C4-2B (cell line): Measurements from ENCODE around the gene KLHL26.

Experiments used
- CTCF ChIP-seq: fragments of 450-650 bp; conservative IDR thresholded peaks from 2 replicates; pipeline ENCODE4 v1.5.1; 2017; ENCODE audit warnings: mild to moderate bottlenecking
- ZFX ChIP-seq: fragments of 450-650 bp; IDR thresholded peaks from 2 replicates; pipeline ENCODE4 v1.6.1; 2017

GRCh38 chr19:18629166-18630088 lies 7.4 kb upstream of the KLHL26 start:
- TF ChIP-seq CTCF = no peak
- no peak for TF ChIP-seq ZFX
